ENCODE data around the gene SBK3.

- TF ChIP-seq MXI1 (IDR thresholded peaks at IDR 0.05; ENCODE audit: low read depth, low read length) (no peak), USF1 (IDR thresholded peaks at IDR 0.05; ENCODE audit: borderline replicate concordance, low read depth) (no peak)
Measured at GRCh38 chr19:55552206-55552605, 6.9 kb upstream of the SBK3 start.
